Fibroblast of lung (primary cell): ENCODE results near the gene LILRB2.

Experiments used
- CTCF ChIP-seq, 2 donors: IDR thresholded peaks in 1 of 2; conservative IDR thresholded peaks in 1 of 2; 1 replicate in 1 of 2; 2 replicates in 1 of 2; pipeline ENCODE4 v1.5.1; 2011 to 2012; ENCODE audit warnings: low read length in 2 of 2, control low read depth in 1 of 2, inconsistent platforms in 1 of 2, low read depth in 1 of 2, mild to moderate bottlenecking in 1 of 2
- EZH2 ChIP-seq: IDR thresholded peaks from 2 replicates; pipeline ENCODE4 v1.5.1; 2012; ENCODE audit warnings: low read length, control low read depth, mild to moderate bottlenecking; ENCODE audit errors: missing control alignments

DNA sequence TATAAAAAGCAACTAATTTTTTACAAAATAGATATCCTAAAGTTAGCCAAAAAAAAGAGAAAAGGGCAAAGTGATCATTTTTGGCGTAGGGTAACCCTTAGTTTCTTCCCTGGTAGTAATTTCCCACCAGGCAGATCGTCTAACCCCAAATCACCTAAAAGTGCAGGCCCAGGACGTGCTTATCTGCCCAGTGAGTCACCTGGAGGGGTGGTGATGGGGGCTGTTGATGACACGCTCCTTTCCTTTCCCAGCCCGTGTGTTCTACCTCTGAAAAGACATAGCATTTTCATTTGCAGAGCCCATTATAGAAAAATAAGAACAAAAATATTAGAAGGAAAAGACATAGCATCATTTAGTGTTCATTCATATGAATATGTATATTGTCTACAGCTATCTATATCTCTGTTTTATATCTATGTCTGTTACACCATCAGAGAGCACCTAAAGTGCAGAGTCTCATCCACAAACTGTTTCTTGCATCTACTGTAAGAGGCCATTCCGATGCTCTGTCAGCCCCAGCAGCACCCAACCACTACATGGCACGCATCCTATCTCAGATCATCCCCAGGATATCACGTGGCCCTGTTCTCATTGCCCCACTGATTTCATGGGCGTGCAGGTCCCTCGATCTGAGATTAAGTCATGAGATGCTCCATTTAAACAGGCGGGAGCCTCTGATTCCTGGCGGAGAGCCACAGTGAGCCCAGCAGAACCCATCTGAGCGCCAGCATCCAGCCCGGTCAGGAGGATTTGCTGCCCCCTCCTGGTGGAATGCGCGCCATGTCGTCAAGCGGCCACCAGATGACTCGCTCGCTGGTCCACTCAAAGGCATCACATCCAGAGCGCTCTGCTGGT, 49.6 kb downstream of the LILRB2 start:
- peak; percentile 97 to 99 for TF ChIP-seq CTCF (conservative IDR thresholded peaks at IDR 0.05 in 1 of 2, IDR thresholded peaks at IDR 0.05 in 1 of 2; ENCODE audit: low read depth in 1 of 2, low read length in 2 of 2)
- TF ChIP-seq EZH2 = no peak
